Fibroblast of skin of left biceps (primary cell): ENCODE measurements around the gene DPM3.
"Not testable (repeated sequence)": the region's sequence is repeated elsewhere in the genome, so short reads cannot be mapped to it uniquely, and the experiment has no call there.

Experiments used
- DNase-seq, 2 experiments: peaks; one replicate each; pipeline ENCODE4 v3.0.0-alpha.2; 2013; ENCODE audit warnings: low read depth in 2 of 2

Gene DPM3, protein sequence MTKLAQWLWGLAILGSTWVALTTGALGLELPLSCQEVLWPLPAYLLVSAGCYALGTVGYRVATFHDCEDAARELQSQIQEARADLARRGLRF

DNA sequence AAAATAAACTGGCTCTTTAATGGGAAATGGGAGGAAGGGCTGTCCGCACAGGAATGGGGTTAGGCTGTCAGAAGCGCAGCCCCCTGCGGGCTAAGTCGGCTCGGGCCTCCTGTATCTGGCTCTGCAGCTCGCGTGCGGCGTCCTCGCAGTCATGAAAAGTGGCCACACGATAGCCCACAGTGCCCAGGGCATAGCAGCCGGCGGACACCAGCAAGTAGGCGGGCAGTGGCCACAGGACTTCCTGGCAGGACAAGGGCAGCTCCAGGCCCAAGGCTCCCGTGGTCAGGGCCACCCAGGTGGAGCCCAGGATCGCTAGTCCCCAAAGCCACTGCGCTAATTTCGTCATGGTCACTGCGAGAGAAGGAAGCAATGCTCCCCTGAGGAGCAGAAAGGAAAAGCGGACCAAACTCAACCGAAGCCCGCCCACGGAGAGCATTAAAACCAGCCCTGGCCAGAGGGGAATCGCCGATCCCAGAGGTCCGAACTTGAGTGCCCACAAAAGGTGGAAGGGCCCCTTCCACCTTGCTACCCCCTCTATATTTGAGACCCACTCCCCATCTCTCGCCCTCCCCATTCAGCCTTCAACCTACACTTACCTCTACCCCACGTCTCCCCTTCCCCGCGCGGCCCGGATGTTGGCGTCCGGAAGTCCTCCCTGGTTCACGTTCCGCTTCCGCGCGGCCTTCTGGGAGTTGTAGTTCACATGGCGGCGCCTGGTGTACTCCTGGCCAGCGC lies at the start of gene DPM3:
DPM3 (minus strand) TSS at position 637 of the 735 bp plus-strand sequence; CDS start at position 346, 291 bp downstream.
- peak in 1 of 2 experiments; percentile 17 for DNase-seq

DNA sequence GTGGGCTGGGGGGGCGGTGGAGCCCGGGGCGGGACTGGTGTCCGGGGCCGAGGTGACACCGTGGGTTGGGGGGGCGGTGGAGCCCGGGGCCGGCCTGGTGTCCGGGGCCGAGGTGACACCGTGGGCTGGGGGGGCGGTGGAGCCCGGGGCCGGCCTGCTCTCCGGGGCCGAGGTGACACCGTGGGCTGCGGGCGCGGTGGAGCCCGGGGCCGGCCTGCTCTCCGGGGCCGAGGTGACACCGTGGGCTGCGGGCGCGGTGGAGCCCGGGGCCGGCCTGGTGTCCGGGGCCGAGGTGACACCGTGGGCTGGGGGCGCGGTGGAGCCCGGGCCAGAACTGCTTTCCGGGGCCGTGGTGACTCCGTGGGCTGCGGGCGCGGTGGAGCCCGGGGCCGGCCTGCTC lies 49.6 kb upstream of the DPM3 start:
- not testable (repeated sequence) for DNase-seq

DNA sequence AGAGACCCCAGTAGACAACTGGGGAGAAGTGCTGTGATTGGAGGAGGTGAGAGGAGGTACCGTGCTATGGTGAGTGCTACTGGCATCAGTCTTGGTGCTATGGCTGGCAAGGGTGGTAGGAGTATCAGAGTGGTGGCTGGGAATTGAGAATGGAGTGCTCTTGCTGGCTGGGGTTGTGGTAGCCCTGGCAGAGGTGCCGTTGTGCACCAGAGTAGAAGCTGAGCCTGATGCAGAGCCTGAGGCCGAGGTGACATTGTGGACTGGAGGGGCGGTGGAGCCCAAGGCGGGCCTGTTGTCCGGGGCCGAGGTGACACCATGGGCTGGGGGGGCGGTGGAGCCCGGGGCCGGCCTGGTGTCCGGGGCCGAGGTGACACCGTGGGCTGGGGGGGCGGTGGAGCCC lies 47.9 kb upstream of the DPM3 start:
- no peak for DNase-seq

DNA sequence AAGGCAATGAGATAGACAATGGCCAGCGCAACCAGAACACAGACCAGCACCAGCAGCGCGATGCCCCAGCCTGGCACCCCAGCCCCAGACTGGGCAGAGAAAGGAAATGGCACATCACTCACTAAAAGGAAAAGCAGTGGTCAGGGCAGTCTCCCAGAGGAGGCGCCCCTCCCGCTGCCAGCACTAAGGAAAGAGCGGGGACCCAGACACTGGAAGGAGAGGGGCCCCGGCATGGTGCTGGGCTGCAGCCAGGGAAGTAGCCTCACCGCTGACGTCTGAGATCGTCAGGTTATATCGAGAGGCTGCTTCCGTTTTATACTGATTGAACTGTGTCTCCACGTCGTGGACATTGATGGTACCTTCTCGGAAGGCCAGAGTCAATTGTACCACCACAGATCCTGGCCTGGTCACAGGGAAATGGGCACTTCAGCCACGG lies 47.1 kb upstream of the DPM3 start:
- DNase-seq: no peak

DNA sequence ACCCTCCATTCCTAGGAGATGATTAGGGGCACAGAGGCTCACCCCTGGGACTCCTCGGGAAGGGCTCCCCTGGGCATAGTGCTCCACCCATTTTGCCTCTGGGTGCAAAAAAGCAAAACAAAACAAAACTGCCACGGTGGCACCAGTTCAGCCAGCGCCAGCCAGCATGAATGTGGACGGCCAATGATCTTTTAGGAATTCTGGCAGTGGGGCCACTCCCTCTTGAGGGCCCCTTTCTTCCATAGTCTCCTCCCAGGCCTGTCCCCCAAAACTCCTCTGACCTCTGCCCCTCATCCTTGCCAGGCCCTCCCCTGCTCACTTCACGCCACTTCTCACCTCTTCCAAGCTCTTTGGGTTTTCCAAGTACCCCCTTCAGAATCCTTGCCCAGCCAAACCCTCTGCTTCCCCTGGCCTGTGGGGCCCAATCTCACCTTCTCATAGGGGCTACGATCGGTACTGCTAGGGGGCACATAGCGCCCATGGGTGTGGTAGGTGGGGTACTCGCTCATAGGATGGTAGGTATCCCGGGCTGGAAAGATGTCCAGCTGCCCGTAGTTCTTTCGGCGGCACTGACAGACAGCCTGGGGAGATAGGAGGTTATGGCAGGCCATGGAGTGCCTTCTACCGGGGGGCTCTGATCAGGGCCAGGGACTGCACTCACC lies 46.6 kb upstream of the DPM3 start:
- DNase-seq: no peak

DNA sequence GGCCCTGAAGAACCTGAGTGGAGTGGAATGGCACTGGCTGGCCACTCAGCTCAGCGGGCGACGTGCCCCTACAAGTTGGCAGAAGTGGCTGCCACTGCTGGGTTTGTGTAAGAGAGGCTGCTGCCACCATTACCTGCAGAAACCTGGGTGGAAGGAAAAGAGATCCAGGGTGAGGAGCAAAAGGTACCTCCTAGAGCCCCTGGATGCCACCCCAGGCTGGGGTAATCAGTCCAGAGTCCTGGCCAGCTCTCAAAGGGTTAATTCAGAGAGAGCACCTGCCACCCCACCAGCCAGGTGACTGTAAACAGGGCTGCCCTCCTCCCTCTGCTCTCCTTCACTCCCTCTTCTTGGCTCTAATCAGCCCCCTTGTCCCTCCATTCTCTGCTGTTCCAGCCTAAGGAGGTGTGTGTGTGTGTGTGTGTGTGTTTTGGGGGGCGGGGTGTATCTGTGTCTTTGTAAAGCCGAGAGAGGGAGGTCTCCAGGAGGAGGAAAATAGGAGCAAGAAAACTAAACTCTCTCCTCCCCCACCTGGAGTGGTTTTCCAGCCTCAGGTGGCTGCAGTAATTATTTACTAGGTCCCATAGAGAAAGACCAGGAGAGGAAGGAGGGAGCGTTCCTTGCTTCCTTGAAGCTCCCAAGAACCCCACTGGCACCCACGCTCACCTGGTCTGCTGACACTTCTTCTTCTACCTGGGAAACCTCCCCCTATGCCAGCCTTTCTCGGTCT lies 45.9 kb upstream of the DPM3 start:
- no peak for DNase-seq

DNA sequence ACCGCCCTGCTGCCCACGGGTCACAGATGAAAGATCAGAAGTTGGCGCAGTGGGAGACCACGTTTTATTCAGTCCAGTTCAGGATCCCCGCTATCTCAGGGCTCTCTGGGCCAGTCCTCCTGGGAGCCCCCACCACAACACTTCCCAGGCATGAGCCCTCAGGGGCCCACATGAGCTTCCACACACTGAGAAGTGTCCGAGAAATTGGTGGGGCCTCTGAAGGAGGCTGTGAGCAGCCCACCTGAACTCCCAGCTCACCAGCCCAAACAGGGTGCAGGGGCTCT lies 45.4 kb upstream of the DPM3 start:
- DNase-seq: no peak

DNA sequence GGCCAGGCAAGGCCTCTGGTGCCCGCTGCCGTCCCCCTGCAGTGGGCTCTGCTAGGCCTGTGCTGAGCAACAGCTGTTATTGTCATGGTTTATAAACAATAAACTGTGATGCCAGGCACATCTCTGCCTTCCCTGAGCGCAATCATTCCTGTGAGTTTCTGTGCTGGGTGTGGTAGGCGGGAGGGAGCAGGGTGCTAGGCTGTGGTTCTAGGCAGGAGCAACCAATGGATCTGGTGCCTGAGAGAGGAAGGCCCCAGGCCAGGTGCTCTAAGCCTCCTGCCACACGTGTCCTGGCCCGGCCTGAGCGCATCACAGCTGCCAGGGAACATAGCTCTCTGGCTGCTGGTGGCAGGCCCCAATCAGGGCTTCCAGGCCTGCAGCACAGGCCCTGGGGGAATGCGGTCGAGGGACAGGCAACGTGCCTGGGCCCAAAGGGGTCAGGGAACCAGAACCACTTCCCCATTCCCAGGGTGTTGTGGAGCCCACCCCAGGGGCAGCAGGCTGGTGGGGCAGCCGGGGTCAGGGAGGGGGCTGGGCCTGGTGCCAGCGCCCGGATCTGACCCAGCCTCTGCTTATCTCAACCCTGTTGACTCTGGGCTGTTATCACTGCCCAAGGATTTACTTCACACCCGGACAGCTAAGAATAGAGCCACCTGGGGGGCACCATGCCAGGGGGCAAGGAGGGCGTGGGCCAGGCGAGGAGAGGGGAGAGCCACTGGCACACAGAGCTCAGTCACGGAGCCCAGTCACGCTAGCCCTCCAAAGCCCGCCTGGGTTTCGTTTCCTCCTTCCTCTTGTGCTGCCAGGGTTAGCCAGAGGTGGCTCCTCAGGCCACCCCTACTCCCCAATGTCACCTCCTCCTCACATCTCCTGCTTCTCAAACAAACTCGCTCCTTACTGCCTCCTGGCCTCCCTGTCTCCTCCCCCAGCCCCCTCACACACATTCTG lies 44.8 kb upstream of the DPM3 start:
- DNase-seq: no peak

DNA sequence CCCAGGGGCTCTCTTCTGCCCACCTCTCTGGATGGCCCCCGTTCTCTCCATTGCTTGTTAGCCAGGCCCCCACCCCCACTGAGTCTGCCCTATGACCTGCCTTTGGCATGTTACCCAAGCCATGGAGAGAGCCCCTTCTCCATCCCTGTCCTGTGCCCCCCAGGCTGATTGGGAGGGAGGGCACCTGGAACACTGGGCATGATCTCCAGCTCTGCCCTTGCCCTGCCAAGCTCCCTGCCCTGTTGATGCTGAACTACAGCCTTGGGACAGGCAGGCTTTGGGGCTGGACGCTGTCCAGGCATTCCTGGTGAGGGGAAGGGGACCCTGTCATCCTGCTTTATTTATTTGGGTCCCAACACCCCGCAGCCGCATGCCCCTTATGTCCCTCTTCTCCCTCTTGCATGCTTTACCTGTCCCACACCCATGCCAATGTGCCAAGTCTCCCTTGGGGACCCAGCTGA lies 44.0 kb upstream of the DPM3 start:
- DNase-seq: no peak

DNA sequence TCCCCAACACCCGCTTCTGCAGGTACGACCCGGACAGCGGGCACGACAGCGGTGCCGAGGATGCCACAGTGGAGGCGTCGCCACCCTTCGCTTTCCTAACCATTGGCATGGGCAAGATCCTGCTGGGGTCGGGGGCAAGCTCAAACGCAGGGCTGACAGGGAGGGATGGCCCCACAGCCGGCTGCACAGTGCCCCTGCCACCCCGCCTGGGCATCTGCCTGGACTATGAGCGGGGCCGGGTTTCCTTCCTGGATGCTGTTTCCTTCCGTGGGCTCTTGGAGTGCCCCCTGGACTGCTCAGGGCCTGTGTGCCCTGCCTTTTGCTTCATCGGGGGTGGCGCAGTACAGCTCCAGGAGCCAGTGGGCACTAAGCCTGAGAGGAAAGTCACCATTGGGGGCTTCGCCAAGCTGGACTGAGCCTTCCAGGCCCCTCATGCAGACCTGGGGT lies 43.5 kb upstream of the DPM3 start:
- DNase-seq: no peak

DNA sequence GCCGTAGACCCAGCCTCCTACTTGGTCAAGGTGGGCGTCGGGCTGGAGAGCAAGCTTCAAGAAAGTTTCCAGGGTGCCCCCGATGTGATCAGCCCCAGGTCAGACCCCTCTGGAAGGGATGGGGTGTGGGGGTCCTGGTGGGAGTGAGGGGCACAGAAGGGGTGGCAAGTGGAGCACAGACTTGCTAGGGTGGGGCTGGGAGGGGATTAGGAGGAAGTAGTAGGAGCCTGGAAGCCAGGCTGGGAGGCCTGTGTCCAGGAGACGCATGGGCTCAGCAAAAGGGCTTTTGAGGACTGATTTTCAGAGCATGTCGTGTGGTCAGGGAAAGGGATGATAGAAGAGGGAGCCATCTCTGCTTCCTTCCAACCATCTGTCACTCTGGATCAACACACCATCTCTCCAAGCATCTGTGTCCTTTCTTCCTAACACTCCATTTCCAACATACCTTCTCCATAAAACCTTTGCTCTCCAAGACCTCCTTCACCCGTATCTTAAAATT lies 41.8 kb upstream of the DPM3 start:
- no peak for DNase-seq

DNA sequence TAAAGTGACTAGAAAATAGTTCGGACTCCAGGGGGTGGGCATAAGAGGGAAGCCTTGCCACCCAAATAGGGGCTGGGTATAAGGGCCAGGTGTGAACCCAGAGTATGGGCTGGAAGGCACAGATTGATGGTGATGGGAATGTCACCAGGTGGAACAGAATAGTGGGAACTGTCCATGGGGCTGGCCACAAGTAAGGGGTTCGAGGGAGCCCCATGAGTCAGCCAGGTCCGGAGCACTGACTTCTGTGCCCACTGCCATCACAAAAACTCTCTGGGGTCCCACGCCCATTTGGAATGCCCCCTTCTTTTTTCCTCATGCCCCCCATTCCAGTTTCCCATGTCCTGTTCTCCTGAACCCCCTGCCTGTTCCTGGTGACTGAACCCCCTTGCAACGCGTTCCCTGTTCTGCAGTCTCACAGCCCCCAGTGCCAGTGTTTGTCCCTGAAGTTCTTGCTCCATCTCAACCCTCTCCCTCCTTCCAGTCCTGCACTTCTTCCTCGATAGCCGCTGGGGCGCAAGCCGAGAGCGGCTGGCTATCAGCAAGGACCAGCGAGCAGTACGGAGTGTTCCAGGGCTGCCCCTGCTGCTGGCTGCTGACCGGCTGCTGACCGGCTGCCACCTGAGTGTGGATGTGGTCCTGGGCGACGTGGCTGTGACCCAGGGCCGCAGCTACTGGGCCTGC lies 41.2 kb upstream of the DPM3 start:
- no peak for DNase-seq

DNA sequence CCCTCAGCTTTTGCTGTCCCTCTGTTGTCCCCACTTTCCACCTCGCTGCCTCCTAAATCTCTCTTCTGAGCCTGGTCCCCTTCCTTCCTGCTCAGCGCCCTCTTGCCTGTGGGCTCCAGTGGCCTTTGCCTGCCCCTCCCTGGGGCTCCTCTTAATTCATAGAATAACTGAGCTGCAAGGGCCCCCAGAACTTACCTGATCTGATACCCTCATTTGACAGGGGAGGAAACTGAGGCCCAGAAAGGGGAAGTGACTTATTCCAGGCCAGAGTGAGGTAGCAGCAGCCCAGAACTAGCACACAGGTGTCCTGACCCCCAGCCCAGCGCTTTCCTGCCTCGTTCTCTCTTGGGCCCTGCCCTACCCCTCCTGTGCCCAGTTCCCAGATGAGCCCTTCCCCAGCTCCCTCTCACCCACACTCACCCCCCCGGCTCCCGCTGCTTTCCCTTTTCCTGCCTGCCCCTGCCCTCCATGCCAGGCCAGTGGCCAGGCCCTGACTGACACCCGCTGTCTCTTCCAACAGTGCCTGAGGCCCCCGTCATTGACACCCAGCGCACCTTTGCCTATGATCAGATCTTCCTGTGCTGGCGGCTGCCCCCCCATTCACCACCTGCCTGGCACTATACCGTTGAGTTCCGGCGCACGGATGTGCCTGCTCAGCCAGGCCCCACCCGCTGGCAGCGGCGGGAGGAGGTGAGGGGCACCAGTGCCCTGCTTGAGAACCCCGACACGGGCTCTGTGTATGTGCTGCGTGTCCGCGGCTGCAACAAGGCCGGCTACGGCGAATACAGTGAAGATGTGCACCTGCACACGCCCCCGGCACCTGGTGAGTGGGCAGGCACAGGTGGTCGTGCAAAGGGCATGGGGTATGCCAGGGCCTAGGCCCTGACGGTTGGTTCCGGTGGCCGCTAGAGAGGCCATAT lies 39.0 kb upstream of the DPM3 start:
- DNase-seq: no peak

DNA sequence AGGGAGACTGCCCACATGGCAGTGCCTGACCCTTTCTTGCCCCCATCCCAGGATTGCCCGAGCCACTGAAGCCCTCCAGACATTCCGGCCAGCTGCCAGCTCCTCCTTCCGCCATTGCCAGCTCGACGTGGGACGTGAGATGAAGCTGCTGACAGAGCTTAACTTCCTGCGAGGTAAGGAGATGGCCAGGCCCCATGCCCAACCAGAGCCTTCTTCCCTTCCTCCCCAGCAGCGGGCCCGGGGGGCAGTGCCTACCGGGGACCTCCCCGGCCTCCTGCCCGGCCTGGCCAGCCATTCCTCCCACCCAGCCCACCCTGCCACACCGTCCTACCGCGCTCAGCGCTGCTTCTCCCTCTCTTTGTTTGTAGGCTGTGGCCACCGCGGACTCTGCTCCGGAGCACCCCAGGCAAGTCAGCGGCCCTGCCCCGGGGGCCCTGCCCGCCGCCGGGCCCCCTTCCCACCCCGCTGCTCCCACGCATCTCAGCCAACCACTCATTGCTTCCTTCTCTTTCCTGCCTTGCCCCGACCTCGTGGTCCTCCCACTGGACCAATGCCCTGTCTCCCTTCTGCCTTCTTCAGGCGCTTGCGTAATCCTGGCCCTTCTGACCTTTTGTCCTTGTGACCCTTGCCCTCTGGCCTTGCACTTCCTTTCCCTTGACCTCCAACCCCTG lies 38.2 kb upstream of the DPM3 start:
- DNase-seq: no peak

DNA sequence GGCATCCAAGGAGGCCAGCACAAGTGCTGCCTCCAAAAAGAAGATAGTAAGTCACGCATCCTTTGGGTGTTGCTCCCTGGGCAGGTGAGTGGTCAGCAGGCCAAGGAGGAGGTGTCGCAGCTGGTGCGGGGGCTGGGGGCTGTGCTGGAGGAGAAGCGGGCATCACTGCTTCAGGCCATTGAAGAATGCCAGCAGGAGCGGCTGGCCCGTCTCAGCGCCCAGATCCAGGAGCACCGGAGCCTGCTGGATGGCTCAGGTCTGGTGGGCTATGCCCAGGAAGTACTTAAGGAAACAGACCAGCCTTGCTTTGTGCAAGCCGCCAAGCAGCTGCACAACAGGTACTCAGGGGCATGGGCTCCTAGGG lies 37.6 kb upstream of the DPM3 start:
- DNase-seq: no peak

DNA sequence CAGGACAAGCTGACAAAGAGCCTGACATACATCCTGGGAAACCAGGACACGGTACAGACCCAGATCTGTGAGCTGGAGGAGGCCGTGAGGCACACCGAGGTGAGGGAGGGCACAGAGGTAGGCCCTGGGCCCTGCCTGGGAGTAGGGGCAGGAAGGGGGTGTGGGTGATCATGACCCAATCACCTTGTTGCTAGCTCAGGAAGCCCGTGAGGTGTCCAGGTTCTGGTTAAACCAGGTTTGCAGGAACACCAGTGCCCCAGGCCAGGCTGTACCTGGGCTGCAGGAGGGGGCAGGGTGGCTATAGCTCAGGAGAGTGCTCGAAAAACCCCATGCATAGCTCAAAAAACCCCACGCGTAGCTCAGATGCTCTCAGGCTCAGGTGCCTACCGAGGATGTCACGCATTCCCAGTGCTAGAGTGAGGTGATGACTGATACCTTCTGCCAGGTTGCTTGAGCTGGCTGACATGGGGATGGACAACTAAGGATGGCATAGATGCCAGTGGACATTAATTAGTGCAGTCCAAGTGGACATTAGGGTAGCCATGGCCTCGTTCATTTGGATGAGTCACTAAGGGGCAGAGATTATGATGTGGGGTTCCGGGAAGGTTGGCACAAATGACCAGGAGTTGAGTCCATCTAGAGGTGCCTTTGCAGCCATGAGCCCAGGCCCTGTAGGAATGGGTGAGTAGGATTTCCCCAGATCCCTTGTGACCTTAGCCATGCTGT lies 37.0 kb upstream of the DPM3 start:
- DNase-seq: no peak

DNA sequence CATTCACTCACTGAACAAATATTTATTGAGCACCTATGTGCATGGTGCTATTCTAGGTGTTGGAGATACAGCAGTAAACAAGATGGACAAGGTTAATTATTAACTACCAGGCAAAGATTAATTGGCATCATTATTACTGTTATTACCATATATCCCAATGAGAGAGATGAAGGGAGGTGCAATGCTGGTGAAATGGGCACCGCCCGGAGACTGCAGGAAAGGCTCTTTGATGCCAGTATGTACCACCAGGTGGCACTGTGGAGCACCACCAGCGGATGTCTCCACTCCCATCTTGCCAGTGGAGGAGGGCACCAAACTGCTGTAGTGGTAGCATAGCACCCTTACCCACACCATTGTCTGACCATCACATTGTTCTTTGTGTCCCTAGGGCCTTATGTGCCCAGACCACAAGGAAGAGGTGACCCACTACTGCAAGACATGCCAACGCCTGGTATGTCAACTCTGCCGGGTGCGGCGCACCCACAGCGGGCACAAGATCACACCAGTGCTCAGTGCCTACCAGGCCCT lies 36.3 kb upstream of the DPM3 start:
- no peak for DNase-seq

DNA sequence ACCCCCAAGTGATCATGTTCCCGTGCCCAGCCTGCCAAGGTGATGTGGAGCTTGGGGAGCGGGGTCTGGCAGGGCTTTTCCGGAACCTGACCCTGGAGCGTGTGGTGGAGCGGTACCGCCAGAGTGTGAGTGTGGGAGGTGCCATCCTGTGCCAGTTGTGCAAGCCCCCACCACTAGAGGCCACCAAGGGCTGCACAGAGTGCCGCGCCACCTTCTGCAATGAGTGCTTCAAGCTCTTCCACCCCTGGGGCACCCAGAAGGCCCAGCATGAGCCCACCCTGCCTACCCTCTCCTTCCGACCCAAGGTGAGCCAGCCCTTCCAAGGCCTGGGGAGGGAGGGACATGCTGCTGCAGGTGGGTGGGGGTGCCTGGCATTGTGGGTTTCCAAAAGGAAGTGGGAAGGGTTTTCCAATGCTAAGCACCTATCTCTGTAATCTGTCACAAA lies 35.6 kb upstream of the DPM3 start:
- DNase-seq: no peak
